ENCODE data around the gene DDX24. TPM values are rescaled to one million over a fixed set of nuclear protein-coding genes. Genes with fewer than 3 reads are reported as not detected.
A peak's percentile ranks its signal among the peaks of the same experiment; 100 is the strongest.

Gene DDX24
- total and polyA plus RNA-seq, 2 donors = 103 to 191 TPM

- no peaks in the 10 kb centered on the region for H3K4me1 ChIP-seq (ENCODE audit: control insufficient read depth in 2 of 2, insufficient read depth in 2 of 2, low read length in 2 of 2)
- H3K36me3 ChIP-seq (ENCODE audit: control insufficient read depth in 2 of 2, insufficient read depth in 2 of 2, low read length in 1 of 2) = no peaks in the 10 kb centered on the region
- no peak overlapping the region for H3K4me3 ChIP-seq (ENCODE audit: low read length in 2 of 2)
- H3K9me3 ChIP-seq (ENCODE audit: control insufficient read depth in 2 of 2, insufficient read depth in 1 of 2, low read length in 1 of 2) = no peaks in the 10 kb centered on the region
- H3K27me3 ChIP-seq (ENCODE audit: control insufficient read depth in 2 of 2, insufficient read depth in 1 of 2, low read length in 1 of 2) = peaks cover 0 to 36% of the 10 kb centered on the region in 2 donors
- H3K27ac ChIP-seq (ENCODE audit: low read depth in 1 of 2, low read length in 1 of 2) = no peak overlapping the region
- DNase-seq (ENCODE audit: low read depth in 6 of 9, low spot score in 9 of 9) = no peak
- WGBS = 94% methylated on average over 14 of the region's 14 CpGs
Measured at GRCh38 chr14:94027566-94028449, 53.2 kb downstream of the DDX24 start.

DNA sequence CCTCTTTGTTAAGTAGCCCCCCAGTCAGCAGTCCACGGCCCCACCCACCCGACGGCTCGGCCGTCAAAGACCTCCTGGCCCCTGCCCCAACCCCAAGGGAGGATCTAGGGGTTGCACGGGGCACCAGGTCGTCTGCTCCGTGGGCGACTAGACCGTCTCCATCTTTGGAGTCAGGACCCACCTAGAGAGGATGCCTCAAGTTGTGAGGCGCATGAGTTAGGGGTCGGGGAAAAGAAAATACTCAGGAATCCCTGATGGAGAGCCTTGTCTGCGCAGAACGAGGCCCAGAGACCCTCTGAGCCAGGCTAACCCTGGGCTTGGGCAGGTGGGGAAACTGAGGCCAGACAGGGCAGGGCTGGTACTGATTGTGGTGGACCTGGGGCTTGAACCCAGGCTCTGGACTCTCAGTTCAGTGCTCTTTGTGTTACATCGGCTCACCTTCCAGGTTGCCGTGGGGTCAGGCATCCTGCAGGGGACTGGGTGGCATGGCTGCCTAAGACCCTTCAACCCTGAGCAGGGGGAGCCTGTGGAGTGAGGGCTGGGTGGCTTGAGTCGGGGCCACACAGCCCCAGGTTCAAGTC is 54.0 kb downstream of the DDX24 start:
- Histone ChIP-seq H3K9me3 (ENCODE audit: control insufficient read depth in 2 of 2, insufficient read depth in 1 of 2, low read length in 1 of 2) (no peaks in the 10 kb centered on the region), H3K4me1 (ENCODE audit: control insufficient read depth in 2 of 2, insufficient read depth in 2 of 2, low read length in 2 of 2) (no peaks in the 10 kb centered on the region), H3K27me3 (ENCODE audit: control insufficient read depth in 2 of 2, insufficient read depth in 1 of 2, low read length in 1 of 2) (peaks cover 0 to 38% of the 10 kb centered on the region in 2 donors), H3K27ac (ENCODE audit: low read depth in 1 of 2, low read length in 1 of 2) (no peak overlapping the region), H3K4me3 (ENCODE audit: low read length in 2 of 2) (peak overlapping the region in 1 of 2 donors; percentile 56), H3K36me3 (ENCODE audit: control insufficient read depth in 2 of 2, insufficient read depth in 2 of 2, low read length in 1 of 2) (no peaks in the 10 kb centered on the region)
- no peak for DNase-seq (ENCODE audit: low read depth in 6 of 9, low spot score in 9 of 9)
- 58% methylated on average over 17 of the region's 17 CpGs for WGBS

DNA sequence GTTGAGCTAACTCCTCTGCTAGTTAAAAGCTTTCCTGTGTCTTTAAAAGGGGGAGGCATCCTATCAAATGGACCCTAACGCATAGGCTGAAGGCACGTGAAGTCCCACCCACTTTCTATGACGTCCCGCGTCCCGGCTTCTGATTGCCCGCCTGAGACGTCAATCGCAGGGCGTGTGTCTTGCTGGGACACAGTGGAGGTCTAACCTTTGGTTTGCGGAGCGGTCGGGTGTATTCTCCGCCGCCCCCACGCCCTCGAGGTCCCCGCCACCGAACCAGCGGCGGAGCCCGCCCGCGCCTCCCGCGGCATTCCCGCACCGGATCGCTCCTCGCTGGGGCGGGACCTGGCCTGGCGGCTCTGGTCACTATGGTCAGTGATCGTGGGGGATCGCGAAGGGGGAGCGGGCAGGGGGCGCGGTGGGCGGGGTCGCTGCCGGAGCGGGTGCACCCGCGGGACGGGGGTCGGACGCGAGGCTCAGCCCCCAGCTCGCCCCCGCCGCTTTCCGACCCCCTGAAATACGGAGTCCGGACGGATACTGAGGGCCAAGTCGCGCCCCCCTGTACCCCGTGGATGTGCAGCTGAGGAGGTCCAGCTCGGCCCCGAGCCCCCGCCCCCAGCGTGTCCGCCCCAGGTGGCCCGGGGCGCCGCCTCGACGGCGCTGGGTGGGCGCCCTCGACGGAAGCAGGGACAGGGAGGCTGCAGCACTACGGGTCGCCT is 54.7 kb downstream of the DDX24 start, which contains the start of gene OTUB2:
TSS of gene OTUB2 (plus strand) at position 168 of the 716 bp plus-strand sequence. CDS start at position 366, 198 bp downstream.
- Histone ChIP-seq H3K27ac (ENCODE audit: low read depth in 1 of 2, low read length in 1 of 2) (no peak within 1 kb of the TSS), H3K9me3 (ENCODE audit: control insufficient read depth in 2 of 2, insufficient read depth in 1 of 2, low read length in 1 of 2) (no peaks in the 10 kb centered on the region), H3K4me1 (ENCODE audit: control insufficient read depth in 2 of 2, insufficient read depth in 2 of 2, low read length in 2 of 2) (no peaks in the 10 kb centered on the region), H3K4me3 (ENCODE audit: low read length in 2 of 2) (peak within 1 kb of the TSS in 1 of 2 donors; percentile 56), H3K27me3 (ENCODE audit: control insufficient read depth in 2 of 2, insufficient read depth in 1 of 2, low read length in 1 of 2) (peaks cover 0 to 42% of the 10 kb centered on the region in 2 donors), H3K36me3 (ENCODE audit: control insufficient read depth in 2 of 2, insufficient read depth in 2 of 2, low read length in 1 of 2) (no peaks in the 10 kb centered on the region)
- DNase-seq (ENCODE audit: low read depth in 6 of 9, low spot score in 9 of 9) = peak; percentile 89 to 99 (median 97)
- WGBS = 2% methylated on average over 74 of the region's 74 CpGs

DNA sequence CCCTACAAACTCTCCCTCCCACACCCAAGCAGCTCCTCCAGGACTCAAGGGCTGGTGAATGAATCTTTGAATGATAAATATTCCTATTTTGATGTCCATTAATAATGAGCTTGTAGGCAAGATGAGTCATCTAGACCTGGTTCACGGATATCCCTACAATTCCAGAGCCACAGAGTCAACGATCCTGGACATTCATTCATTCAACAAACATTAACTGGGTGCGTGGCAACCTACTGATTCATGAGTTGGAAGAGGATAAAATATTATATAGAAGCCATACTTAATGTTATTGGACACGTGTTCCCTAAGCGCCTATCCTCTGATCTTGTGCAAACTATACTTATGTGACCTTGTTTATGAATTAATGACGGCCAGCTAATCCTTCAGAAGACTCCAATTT is 55.3 kb downstream of the DDX24 start:
- Histone ChIP-seq H3K36me3 (ENCODE audit: control insufficient read depth in 2 of 2, insufficient read depth in 2 of 2, low read length in 1 of 2) (no peaks in the 10 kb centered on the region), H3K27ac (ENCODE audit: low read depth in 1 of 2, low read length in 1 of 2) (no peak overlapping the region), H3K9me3 (ENCODE audit: control insufficient read depth in 2 of 2, insufficient read depth in 1 of 2, low read length in 1 of 2) (no peaks in the 10 kb centered on the region), H3K27me3 (ENCODE audit: control insufficient read depth in 2 of 2, insufficient read depth in 1 of 2, low read length in 1 of 2) (peaks cover 0 to 42% of the 10 kb centered on the region in 2 donors), H3K4me1 (ENCODE audit: control insufficient read depth in 2 of 2, insufficient read depth in 2 of 2, low read length in 2 of 2) (no peaks in the 10 kb centered on the region), H3K4me3 (ENCODE audit: low read length in 2 of 2) (peak overlapping the region in 1 of 2 donors; percentile 56)
- no peak for DNase-seq (ENCODE audit: low read depth in 6 of 9, low spot score in 9 of 9)
- WGBS = 72% methylated on average over 6 of the region's 6 CpGs

DNA sequence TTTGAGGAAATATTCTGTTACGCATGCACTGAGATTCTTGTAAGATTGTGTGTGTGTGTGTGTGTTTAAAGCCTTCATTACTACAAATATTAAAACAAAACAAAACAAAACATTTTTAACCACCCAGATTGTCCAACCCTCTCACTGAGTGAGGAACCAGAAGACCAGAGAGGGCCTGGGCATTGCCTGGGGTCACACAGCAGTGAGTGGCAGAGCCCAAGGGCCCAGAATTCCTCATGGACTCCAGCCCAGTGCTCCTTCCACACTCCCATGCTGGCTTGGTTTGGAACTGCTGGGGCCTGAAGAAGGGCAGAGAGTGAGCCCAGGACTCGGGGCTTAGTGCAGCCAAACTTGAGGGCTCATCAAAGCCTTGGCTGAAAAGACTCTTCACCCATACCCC is 56.5 kb downstream of the DDX24 start:
- DNase-seq (ENCODE audit: low read depth in 6 of 9, low spot score in 9 of 9) = no peak
- no peaks in the 10 kb centered on the region for H3K36me3 ChIP-seq (ENCODE audit: control insufficient read depth in 2 of 2, insufficient read depth in 2 of 2, low read length in 1 of 2)
- no peaks in the 10 kb centered on the region for H3K9me3 ChIP-seq (ENCODE audit: control insufficient read depth in 2 of 2, insufficient read depth in 1 of 2, low read length in 1 of 2)
- H3K4me1 ChIP-seq (ENCODE audit: control insufficient read depth in 2 of 2, insufficient read depth in 2 of 2, low read length in 2 of 2) = no peaks in the 10 kb centered on the region
- no peak overlapping the region for H3K27ac ChIP-seq (ENCODE audit: low read depth in 1 of 2, low read length in 1 of 2)
- H3K27me3 ChIP-seq (ENCODE audit: control insufficient read depth in 2 of 2, insufficient read depth in 1 of 2, low read length in 1 of 2) = peaks cover 0 to 42% of the 10 kb centered on the region in 2 donors
- no peak overlapping the region for H3K4me3 ChIP-seq (ENCODE audit: low read length in 2 of 2)
- WGBS = 93% methylated on average over 2 of the region's 2 CpGs

- Histone ChIP-seq H3K4me1 (ENCODE audit: control insufficient read depth in 2 of 2, insufficient read depth in 2 of 2, low read length in 2 of 2) (no peaks in the 10 kb centered on the region), H3K27me3 (ENCODE audit: control insufficient read depth in 2 of 2, insufficient read depth in 1 of 2, low read length in 1 of 2) (peaks cover 0 to 39% of the 10 kb centered on the region in 2 donors), H3K9me3 (ENCODE audit: control insufficient read depth in 2 of 2, insufficient read depth in 1 of 2, low read length in 1 of 2) (no peaks in the 10 kb centered on the region), H3K36me3 (ENCODE audit: control insufficient read depth in 2 of 2, insufficient read depth in 2 of 2, low read length in 1 of 2) (no peaks in the 10 kb centered on the region), H3K4me3 (ENCODE audit: low read length in 2 of 2) (no peak overlapping the region), H3K27ac (ENCODE audit: low read depth in 1 of 2, low read length in 1 of 2) (no peak overlapping the region)
- WGBS = 92% methylated on average over 10 of the region's 10 CpGs
- no peak for DNase-seq (ENCODE audit: low read depth in 6 of 9, low spot score in 9 of 9)
Measured at GRCh38 chr14:94022532-94023411, 58.2 kb downstream of the DDX24 start.

DNA sequence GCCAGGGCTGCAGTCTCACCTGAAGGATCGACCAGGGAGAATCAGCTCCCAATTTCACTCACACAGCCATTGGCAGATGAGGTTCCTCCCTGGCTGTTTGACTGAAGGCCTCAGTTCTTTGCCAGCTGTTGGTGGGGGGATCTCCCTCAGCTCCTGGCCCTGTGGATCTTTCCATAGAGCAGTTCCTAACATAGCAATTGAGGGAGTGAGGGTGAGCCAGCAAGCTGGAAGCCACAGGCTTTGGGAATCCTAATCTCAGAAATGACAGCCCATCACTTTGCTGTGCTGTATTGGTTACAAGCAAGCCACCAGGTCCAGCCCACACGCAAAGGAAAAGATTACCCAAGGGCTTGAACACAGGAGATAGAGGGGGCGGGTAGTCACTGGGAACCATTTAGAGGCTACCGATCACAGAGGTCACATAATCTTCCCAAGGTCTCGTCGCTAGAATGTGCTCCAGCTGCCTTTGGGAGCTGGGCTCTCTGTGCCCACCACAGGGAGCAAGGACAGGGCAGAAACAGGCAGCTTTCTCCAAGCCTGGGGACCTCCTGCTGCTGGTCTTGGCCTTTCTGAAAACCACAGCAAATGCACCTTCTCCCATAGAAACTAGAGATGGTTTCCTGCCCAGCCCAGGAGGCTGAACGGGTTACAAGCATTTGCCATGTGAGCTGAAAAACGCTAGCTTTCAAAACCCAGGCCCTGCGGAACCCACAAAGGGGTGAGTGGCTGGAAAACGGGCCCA is 59.4 kb downstream of the DDX24 start:
- H3K27me3 ChIP-seq (ENCODE audit: control insufficient read depth in 2 of 2, insufficient read depth in 1 of 2, low read length in 1 of 2) = peaks cover 0 to 30% of the 10 kb centered on the region in 2 donors
- H3K27ac ChIP-seq (ENCODE audit: low read depth in 1 of 2, low read length in 1 of 2) = no peak overlapping the region
- 81% methylated on average over 10 of the region's 10 CpGs for WGBS
- H3K4me1 ChIP-seq (ENCODE audit: control insufficient read depth in 2 of 2, insufficient read depth in 2 of 2, low read length in 2 of 2) = no peaks in the 10 kb centered on the region
- H3K4me3 ChIP-seq (ENCODE audit: low read length in 2 of 2) = no peak overlapping the region
- H3K9me3 ChIP-seq (ENCODE audit: control insufficient read depth in 2 of 2, insufficient read depth in 1 of 2, low read length in 1 of 2) = no peaks in the 10 kb centered on the region
- H3K36me3 ChIP-seq (ENCODE audit: control insufficient read depth in 2 of 2, insufficient read depth in 2 of 2, low read length in 1 of 2) = no peaks in the 10 kb centered on the region
- no peak for DNase-seq (ENCODE audit: low read depth in 6 of 9, low spot score in 9 of 9)

- WGBS = 70% methylated on average over 2 of the region's 2 CpGs
- no peaks in the 10 kb centered on the region for H3K36me3 ChIP-seq (ENCODE audit: control insufficient read depth in 2 of 2, insufficient read depth in 2 of 2, low read length in 1 of 2)
- H3K27me3 ChIP-seq (ENCODE audit: control insufficient read depth in 2 of 2, insufficient read depth in 1 of 2, low read length in 1 of 2) = peaks cover 0 to 30% of the 10 kb centered on the region in 2 donors
- no peak overlapping the region for H3K27ac ChIP-seq (ENCODE audit: low read depth in 1 of 2, low read length in 1 of 2)
- H3K9me3 ChIP-seq (ENCODE audit: control insufficient read depth in 2 of 2, insufficient read depth in 1 of 2, low read length in 1 of 2) = no peaks in the 10 kb centered on the region
- H3K4me1 ChIP-seq (ENCODE audit: control insufficient read depth in 2 of 2, insufficient read depth in 2 of 2, low read length in 2 of 2) = no peaks in the 10 kb centered on the region
- no peak overlapping the region for H3K4me3 ChIP-seq (ENCODE audit: low read length in 2 of 2)
- no peak for DNase-seq (ENCODE audit: low read depth in 6 of 9, low spot score in 9 of 9)
Measured at GRCh38 chr14:94021001-94021400, 60.0 kb downstream of the DDX24 start.
